DND-41 (cell line): ENCODE results near the gene PCNX2.

Source experiments
- EZH2 ChIP-seq: IDR thresholded peaks from 3 replicates; pipeline ENCODE4 v1.6.1; 2012; ENCODE audit warnings: borderline replicate concordance, low read depth, mild to moderate bottlenecking, moderate library complexity, low read length, inconsistent platforms; ENCODE audit not compliant: severe bottlenecking
- TF ChIP-seq, protein P1 (sequence below): IDR thresholded peaks from 2 replicates; pipeline ENCODE4 v1.5.1; 2012; ENCODE audit warnings: borderline replicate concordance, low read length, moderate library complexity, mild to moderate bottlenecking; ENCODE audit not compliant: poor library complexity, severe bottlenecking; ENCODE audit errors: extremely low read depth

DNA sequence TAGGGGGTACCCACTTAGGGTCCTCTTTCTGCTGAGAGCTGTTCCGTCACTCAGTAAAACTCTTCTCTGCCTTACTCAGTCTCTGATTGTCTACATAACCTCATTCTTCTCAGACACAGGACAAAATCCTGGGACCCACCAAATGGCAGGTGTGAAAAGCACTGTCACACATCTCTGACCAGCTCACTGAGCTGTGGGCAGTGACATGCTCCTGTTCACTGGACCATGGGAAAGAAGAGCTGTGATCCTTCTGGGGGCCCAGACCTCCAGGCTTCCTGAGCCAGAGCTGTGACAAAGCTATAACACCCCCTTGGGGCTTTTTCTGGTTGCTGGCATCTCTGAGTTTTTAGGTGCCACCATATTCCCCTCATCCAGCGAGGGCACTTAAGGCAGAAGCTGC is 229.4 kb downstream of the PCNX2 start:
- TF ChIP-seq, protein P1, sequence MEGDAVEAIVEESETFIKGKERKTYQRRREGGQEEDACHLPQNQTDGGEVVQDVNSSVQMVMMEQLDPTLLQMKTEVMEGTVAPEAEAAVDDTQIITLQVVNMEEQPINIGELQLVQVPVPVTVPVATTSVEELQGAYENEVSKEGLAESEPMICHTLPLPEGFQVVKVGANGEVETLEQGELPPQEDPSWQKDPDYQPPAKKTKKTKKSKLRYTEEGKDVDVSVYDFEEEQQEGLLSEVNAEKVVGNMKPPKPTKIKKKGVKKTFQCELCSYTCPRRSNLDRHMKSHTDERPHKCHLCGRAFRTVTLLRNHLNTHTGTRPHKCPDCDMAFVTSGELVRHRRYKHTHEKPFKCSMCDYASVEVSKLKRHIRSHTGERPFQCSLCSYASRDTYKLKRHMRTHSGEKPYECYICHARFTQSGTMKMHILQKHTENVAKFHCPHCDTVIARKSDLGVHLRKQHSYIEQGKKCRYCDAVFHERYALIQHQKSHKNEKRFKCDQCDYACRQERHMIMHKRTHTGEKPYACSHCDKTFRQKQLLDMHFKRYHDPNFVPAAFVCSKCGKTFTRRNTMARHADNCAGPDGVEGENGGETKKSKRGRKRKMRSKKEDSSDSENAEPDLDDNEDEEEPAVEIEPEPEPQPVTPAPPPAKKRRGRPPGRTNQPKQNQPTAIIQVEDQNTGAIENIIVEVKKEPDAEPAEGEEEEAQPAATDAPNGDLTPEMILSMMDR: no peak
- no peak for TF ChIP-seq EZH2
